Retinal pigment epithelial cell (primary cell): ENCODE data around the gene DERL3.
A peak's percentile ranks its signal among the peaks of the same experiment; 100 is the strongest.

Source experiments
- DNase-seq: peaks from one replicate; pipeline ENCODE4 v3.0.0-alpha.2; 2010; ENCODE audit warnings: low read depth
- H3K4me3 ChIP-seq: 2 replicates; pipeline ENCODE4 v1.5.1; 2011; ENCODE audit warnings: mild to moderate bottlenecking, low read length, control low read depth, moderate library complexity
- TF ChIP-seq, protein P1 (sequence below): conservative IDR thresholded peaks from 2 replicates; pipeline ENCODE4 v1.5.1; 2011; ENCODE audit warnings: low read depth, low read length, control low read depth, inconsistent platforms

The DERL3 gene

DNA sequence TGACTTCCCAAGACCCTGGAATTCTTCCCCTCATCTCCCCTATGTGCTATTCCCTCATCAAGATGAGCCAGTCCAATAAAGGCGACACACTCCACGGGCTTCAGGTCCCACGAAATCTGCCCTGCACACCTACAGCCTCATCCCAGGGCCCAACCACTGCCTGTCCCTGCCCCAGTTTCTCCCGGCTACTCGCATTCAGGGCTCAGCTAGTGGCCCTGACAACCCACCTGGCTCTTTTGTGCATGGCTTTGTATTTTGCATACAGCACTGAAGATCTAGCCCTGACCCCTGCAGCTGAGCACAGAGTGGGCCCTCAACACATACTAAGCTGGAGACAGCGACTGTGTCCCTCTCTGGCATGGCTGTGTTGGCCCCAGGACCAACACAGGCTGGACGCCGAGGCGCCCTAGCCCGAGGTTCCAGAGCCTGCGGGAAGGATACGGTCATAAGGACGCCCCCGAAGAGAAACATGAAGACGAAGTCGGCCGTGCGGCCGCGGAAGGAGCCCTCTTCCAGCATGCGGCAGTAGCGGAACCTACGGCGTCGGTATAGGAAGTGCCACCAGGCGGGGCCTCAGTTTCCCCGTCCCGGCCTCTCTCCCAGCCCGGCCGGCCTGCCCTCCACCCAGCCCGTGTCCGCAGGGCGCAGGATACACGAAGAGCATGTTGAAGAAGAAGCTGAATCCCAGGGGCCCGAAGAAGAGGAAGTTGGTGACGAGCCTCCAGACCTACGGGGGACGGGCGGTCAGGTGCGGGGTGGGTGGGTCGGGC is 710 bp downstream of the DERL3 start:
- no peak for DNase-seq
- peak overlapping the region; percentile 48 for H3K4me3 ChIP-seq
- TF ChIP-seq, protein P1, sequence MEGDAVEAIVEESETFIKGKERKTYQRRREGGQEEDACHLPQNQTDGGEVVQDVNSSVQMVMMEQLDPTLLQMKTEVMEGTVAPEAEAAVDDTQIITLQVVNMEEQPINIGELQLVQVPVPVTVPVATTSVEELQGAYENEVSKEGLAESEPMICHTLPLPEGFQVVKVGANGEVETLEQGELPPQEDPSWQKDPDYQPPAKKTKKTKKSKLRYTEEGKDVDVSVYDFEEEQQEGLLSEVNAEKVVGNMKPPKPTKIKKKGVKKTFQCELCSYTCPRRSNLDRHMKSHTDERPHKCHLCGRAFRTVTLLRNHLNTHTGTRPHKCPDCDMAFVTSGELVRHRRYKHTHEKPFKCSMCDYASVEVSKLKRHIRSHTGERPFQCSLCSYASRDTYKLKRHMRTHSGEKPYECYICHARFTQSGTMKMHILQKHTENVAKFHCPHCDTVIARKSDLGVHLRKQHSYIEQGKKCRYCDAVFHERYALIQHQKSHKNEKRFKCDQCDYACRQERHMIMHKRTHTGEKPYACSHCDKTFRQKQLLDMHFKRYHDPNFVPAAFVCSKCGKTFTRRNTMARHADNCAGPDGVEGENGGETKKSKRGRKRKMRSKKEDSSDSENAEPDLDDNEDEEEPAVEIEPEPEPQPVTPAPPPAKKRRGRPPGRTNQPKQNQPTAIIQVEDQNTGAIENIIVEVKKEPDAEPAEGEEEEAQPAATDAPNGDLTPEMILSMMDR, result no peak

DNA sequence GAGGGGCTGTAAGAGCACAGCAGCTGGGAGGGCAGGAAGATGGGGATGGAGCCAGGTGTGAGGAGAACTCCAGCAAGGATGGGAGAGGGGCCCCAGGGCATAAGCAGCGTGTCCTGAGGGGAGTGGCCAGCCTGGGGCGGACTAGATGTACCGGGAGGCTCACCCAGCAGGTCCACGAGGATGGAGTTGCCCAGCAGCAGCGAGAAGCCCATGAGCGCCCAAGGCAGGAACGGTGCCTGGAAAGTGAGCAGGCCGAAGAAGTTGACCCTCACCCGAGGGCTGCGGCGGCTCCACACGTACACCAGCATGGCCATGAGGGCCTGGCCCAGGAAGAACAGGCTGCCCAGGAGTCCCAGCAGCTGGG is 1.3 kb downstream of the DERL3 start:
- DNase-seq, result no peak
- TF ChIP-seq, protein P1, result no peak
- no peak overlapping the region for H3K4me3 ChIP-seq

DNA sequence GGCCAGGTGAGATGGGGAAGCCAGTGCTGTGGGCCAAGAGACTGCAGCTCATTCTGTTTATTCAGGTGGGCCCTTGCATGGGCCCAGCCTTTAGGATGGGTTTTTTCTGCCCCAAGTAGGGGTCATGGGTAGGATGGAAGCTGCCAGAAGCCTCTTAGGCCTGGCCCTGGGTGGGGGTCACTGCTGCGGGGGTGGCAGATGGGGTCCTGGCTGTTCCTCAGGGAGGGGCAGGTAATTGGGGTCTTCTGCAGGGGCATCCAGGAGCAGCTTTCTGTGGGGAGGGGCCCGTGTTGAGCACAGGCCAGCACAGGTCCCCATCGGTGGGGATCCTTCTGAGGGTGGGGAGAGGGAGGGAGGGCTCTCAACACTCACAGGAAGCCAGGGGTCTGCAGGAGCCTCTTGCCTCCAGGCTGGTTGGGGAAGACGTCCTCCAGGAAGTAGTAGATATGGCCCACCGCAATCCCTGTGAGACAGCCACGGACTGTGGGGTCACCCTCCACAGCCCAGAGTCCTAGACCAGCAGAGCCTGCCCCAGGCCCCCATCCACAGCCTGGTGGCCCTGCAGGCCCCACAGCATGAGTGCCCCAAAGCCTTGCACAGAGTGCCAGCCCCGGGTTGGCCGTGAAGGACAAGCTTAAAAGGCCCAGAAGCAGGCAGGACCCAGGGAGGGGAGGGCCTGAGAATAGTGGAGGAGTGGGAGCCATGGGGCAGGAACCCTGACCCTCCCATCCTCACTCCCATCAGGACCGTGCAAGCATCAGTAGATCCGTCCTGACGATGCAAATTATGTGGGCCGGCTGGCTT is 1.9 kb downstream of the DERL3 start:
- DNase-seq, result no peak
- TF ChIP-seq, protein P1, result no peak
- H3K4me3 ChIP-seq, result no peak overlapping the region

DNA sequence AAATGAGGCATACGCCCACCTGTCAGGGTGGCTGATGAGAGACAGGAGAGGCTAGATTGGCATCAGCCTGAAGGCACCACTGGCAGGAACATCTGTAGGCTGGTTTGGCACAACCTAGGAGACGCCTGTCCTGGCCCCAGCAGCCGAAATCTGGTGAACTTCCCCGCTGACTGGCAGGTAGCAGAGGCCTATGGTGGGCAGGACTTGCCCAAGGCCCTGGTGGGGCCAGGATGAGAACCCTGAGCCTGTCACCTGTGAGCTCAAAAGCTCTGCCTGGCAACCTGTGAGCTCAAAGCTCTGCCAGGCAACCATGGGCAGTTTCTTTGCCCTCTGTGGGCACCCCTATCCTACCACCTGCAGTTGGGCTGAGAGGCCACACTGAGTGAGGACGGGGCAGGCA is 2.5 kb downstream of the DERL3 start:
- TF ChIP-seq, protein P1, result no peak
- H3K4me3 ChIP-seq, result no peak overlapping the region
- no peak for DNase-seq

DNA sequence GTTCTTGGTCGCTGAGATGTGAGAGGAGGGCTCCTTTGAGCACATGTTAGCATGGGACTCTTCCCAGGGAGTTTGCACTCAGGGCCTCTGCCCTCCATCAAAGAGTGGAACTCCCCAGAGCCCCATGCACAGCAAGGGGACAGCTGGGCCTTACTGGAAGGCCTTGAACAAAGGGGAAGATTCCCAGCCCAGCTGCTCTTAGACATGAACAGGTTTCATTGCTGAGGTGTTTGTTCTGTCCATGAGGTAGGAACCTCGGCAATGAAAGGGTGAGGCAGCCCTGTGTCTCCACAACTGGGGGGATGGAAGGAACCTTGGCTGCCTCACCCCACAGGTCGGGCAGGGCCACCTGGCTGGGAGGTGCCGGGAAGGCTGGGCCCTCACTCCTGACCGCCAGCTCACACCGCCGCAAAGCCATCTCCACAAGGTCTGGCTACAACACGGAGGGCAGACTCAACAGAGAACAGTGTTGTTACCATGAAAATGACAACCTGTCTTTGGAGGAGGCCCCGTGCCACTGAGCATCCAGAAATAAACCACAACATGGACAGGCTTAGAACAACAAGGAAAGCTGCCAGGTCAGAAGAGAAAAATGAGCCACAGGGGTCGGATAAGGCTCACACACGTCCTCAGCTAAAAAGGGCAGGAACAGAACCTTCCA is 3.2 kb downstream of the DERL3 start:
- TF ChIP-seq, protein P1, result no peak
- DNase-seq, result no peak
- H3K4me3 ChIP-seq, result no peak overlapping the region

DNA sequence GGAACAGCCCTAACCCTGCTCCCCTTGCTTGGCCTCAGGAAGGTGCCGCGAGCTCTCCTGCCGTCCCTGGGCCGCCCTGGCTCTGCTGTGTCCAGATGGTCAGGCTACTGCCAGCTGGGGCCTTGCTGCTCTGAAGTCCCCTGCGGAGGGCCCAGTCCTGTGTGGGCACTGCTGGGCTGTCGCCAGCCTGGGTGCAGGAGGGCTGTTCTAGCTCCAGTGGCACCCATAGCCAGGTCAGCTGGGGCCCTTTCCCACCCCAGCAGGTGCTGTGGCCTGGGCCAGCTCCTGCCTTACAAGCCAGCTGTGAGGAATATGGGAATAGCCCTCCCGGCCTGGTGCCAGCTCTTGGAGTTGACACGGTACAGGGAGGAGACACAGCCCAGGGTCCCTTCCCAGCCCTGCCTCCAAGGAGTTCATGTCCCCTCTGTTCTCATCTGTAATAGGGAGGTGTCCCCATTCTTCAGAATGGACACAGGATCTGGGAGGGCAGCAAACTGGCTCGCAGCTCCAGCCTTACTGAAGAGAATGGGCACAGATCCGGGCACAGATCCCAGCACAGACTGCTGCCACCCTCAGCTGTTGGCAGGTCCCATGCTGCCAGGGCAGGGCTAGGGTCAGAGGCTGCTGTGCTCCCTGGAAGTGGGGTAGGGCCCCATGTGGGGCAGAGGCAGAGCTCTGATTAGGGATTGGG is 3.9 kb downstream of the DERL3 start:
- H3K4me3 ChIP-seq, result no peak overlapping the region
- DNase-seq, result no peak
- TF ChIP-seq, protein P1, result no peak
